IPS-20b (cell line): ENCODE measurements around the gene SYT8.
"Not testable (repeated sequence)": the region's sequence is repeated elsewhere in the genome, so short reads cannot be mapped to it uniquely, and the experiment has no call there.

Experiments used
- H3K27ac ChIP-seq: one replicate; pipeline ENCODE4 v1.5.1; 2013; ENCODE audit warnings: low read length
- H3K27me3 ChIP-seq: 2 replicates; pipeline ENCODE4 v1.6.1; 2013; ENCODE audit warnings: mild to moderate bottlenecking, low read length, inconsistent platforms; ENCODE audit not compliant: insufficient read depth
- H3K36me3 ChIP-seq: 2 replicates; pipeline ENCODE4 v1.6.1; 2013; ENCODE audit warnings: low read depth, mild to moderate bottlenecking, inconsistent platforms, low read length, moderate library complexity; ENCODE audit not compliant: insufficient read depth
- H3K4me1 ChIP-seq: 2 replicates; pipeline ENCODE4 v1.6.1; 2013; ENCODE audit warnings: mild to moderate bottlenecking, control low read depth, inconsistent platforms, low read length, moderate library complexity; ENCODE audit not compliant: insufficient read depth
- H3K4me3 ChIP-seq: 2 replicates; pipeline ENCODE4 v1.5.1; 2013; ENCODE audit warnings: mild to moderate bottlenecking, low read length, inconsistent platforms
- H3K9ac ChIP-seq: 2 replicates; pipeline ENCODE4 v1.6.1; 2013; ENCODE audit warnings: low read depth, mild to moderate bottlenecking, inconsistent platforms, low read length, moderate library complexity
- H3K9me3 ChIP-seq: 2 replicates; pipeline ENCODE4 v1.6.1; 2013; ENCODE audit warnings: mild to moderate bottlenecking, low read depth, low read length, inconsistent platforms; ENCODE audit not compliant: insufficient read depth

The SYT8 gene

GRCh38 chr11:1805525-1805924 is 29.3 kb upstream of the SYT8 start:
- Histone ChIP-seq H3K9me3 (no peaks in the 10 kb centered on the region), H3K36me3 (no peaks in the 10 kb centered on the region), H3K27me3 (no peaks in the 10 kb centered on the region; the same call in 1 of the 2 replicates), H3K4me3 (no peak overlapping the region), H3K27ac (no peak overlapping the region), H3K4me1 (0 out of 2 replicates have a peak, but pooled peaks cover 3% of the 10 kb centered on the region), H3K9ac (no peak overlapping the region)

- H3K4me1 ChIP-seq, result 0 out of 2 replicates have a peak, but pooled peaks cover 3% of the 10 kb centered on the region
- H3K9me3 ChIP-seq, result no peaks in the 10 kb centered on the region; the same call in 1 of the 2 replicates
- H3K27me3 ChIP-seq, result no peaks in the 10 kb centered on the region; the same call in 1 of the 2 replicates
- no peak overlapping the region for H3K4me3 ChIP-seq
- H3K36me3 ChIP-seq, result no peaks in the 10 kb centered on the region
- H3K27ac ChIP-seq, result no peak overlapping the region
- H3K9ac ChIP-seq, result no peak overlapping the region
These were observed 27.4 kb upstream of the SYT8 start for GRCh38 chr11:1807264-1807995.

GRCh38 chr11:1810761-1811160 is 24.0 kb upstream of the SYT8 start:
- H3K9me3 ChIP-seq, result no peaks in the 10 kb centered on the region; the same call in 1 of the 2 replicates
- H3K9ac ChIP-seq, result no peak overlapping the region
- no peaks in the 10 kb centered on the region for H3K36me3 ChIP-seq
- H3K4me3 ChIP-seq, result no peak overlapping the region
- H3K27ac ChIP-seq, result no peak overlapping the region
- no peaks in the 10 kb centered on the region for H3K4me1 ChIP-seq
- no peaks in the 10 kb centered on the region; the same call in 1 of the 2 replicates for H3K27me3 ChIP-seq

DNA sequence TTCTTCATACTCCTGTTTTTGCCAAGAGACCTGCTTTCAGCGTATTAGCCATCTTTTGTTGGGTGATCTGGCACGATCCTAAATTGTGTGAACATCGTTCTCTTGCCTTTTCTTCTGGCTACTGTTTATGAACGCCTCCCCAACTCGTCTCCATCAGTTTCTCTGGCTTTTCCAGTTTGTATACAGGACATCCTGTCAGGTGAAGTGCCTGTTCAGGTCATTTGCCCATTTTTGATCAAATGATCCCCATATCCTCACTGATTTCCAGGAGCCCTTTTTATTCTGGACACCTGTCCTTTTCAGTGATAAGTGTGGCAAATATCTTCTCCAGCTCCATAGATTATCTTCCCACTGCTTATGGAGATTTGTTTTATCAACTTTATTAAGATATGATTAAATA is 22.5 kb upstream of the SYT8 start:
- Histone ChIP-seq H3K4me3 (no peak overlapping the region), H3K9ac (no peak overlapping the region), H3K27ac (no peak overlapping the region), H3K9me3 (no peaks in the 10 kb centered on the region; the same call in 1 of the 2 replicates), H3K27me3 (no peaks in the 10 kb centered on the region; the same call in 1 of the 2 replicates), H3K4me1 (no peaks in the 10 kb centered on the region), H3K36me3 (no peaks in the 10 kb centered on the region)

- no peaks in the 10 kb centered on the region; the same call in 1 of the 2 replicates for H3K9me3 ChIP-seq
- no peaks in the 10 kb centered on the region; the same call in 1 of the 2 replicates for H3K27me3 ChIP-seq
- no peak overlapping the region for H3K9ac ChIP-seq
- H3K4me1 ChIP-seq, result no peaks in the 10 kb centered on the region
- H3K4me3 ChIP-seq, result no peak overlapping the region
- H3K36me3 ChIP-seq, result no peaks in the 10 kb centered on the region
- H3K27ac ChIP-seq, result no peak overlapping the region
These were observed 22.0 kb upstream of the SYT8 start for GRCh38 chr11:1812801-1813200.

DNA sequence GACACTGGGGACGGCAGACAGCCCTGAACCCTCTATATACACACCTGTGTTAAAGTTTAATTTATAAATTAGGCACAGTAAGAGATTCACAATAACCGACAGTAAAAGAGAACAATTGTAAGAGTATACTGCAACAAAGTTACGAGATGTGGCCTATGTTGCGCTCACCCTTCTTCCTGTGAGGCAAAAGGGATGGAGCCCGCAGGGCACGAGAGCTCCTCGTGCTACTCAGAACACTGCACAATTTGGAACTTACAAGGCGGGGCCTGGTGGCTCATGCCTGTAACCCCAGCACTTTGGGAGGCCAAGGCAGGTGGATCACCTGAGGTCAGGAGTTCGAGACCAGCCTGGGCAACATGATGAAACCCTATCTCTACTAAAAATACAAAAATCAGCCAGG is 21.4 kb upstream of the SYT8 start:
- H3K27me3 ChIP-seq, H3K27ac ChIP-seq, H3K4me1 ChIP-seq, H3K9me3 ChIP-seq, H3K4me3 ChIP-seq, H3K36me3 ChIP-seq, H3K9ac ChIP-seq: not testable (repeated sequence)

- no peaks in the 10 kb centered on the region for H3K4me1 ChIP-seq
- peaks cover 4% of the 10 kb centered on the region; the same call in 1 of the 2 replicates for H3K9me3 ChIP-seq
- H3K27me3 ChIP-seq, result no peaks in the 10 kb centered on the region; the same call in 1 of the 2 replicates
- no peak overlapping the region for H3K4me3 ChIP-seq
- no peak overlapping the region; the same call in 1 of the 2 replicates for H3K9ac ChIP-seq
- no peaks in the 10 kb centered on the region for H3K36me3 ChIP-seq
- H3K27ac ChIP-seq, result no peak overlapping the region
These were observed 20.1 kb upstream of the SYT8 start for GRCh38 chr11:1814691-1815090.

GRCh38 chr11:1815311-1815710 is 19.5 kb upstream of the SYT8 start:
- Histone ChIP-seq H3K4me1 (no peaks in the 10 kb centered on the region), H3K9ac (no peak overlapping the region), H3K9me3 (peaks cover 4% of the 10 kb centered on the region; the same call in 1 of the 2 replicates)

GRCh38 chr11:1815751-1816150 is 19.0 kb upstream of the SYT8 start:
- Histone ChIP-seq H3K9ac (no peak overlapping the region), H3K9me3 (peaks cover 4% of the 10 kb centered on the region; the same call in 1 of the 2 replicates), H3K36me3 (no peaks in the 10 kb centered on the region), H3K4me3 (no peak overlapping the region), H3K27ac (no peak overlapping the region), H3K4me1 (no peaks in the 10 kb centered on the region), H3K27me3 (no peaks in the 10 kb centered on the region)

More at GRCh38 chr11:1815311-1815710, 19.5 kb upstream of the SYT8 start:
- Histone ChIP-seq H3K27me3 (no peaks in the 10 kb centered on the region), H3K4me3 (no peak overlapping the region), H3K36me3 (no peaks in the 10 kb centered on the region), H3K27ac (no peak overlapping the region)

DNA sequence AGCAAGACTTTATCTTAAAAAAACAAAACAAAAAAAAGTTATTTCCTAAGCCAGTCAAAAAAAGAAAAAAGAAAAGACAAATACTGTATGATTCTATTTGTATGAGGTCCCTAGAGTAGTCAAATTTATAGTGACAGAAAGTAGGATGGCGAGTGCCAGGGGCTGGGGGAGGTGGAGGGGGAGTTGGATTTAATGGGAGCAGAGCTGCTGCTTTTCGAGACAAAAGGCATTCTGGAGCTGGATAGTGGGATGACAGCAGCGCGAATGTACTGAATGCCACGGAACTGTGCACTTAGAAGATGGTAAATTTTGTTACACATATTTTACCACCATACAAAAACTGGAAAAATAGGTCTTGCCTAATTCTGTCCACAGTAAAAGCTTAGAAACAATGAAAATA is 17.8 kb upstream of the SYT8 start:
- H3K27me3 ChIP-seq, result no peaks in the 10 kb centered on the region
- no peaks in the 10 kb centered on the region for H3K4me1 ChIP-seq
- H3K9ac ChIP-seq, result no peak overlapping the region
- peaks cover 4% of the 10 kb centered on the region; the same call in 1 of the 2 replicates for H3K9me3 ChIP-seq
- no peak overlapping the region for H3K27ac ChIP-seq
- H3K4me3 ChIP-seq, result no peak overlapping the region
- H3K36me3 ChIP-seq, result no peaks in the 10 kb centered on the region

- Histone ChIP-seq H3K9me3 (0 out of 2 replicates have a peak, but pooled peaks cover 4% of the 10 kb centered on the region), H3K27me3 (no peaks in the 10 kb centered on the region), H3K36me3 (no peaks in the 10 kb centered on the region), H3K9ac (no peak overlapping the region), H3K4me3 (no peak overlapping the region), H3K27ac (no peak overlapping the region), H3K4me1 (no peaks in the 10 kb centered on the region)
These were observed 17.3 kb upstream of the SYT8 start for GRCh38 chr11:1817511-1817910.

GRCh38 chr11:1819074-1819473 is 15.7 kb upstream of the SYT8 start:
- Histone ChIP-seq H3K9me3 (0 out of 2 replicates have a peak, but pooled peaks cover 4% of the 10 kb centered on the region), H3K27me3 (no peaks in the 10 kb centered on the region), H3K9ac (no peak overlapping the region), H3K27ac (no peak overlapping the region), H3K4me3 (no peak overlapping the region), H3K4me1 (no peaks in the 10 kb centered on the region), H3K36me3 (no peaks in the 10 kb centered on the region)
